Measurements from ENCODE around the gene CPZ.

- no peak for TF ChIP-seq CTCF (IDR thresholded peaks at IDR 0.05 in 2 of 3, conservative IDR thresholded peaks at IDR 0.05 in 1 of 3; ENCODE audit: control insufficient read depth in 2 of 3, extremely low read depth in 1 of 3, insufficient read depth in 1 of 3, low read depth in 3 of 3, low read length in 3 of 3)
- TF ChIP-seq MEF2A (IDR thresholded peaks at IDR 0.05; ENCODE audit: insufficient read depth, low read depth, low read length) = no peak
- no peak for TF ChIP-seq CBFB (IDR thresholded peaks at IDR 0.05; ENCODE audit: low read depth)
- no peak for TF ChIP-seq MAX (IDR thresholded peaks at IDR 0.05; ENCODE audit: low read depth, low read length)
- TF ChIP-seq RFX5 (IDR thresholded peaks at IDR 0.05; ENCODE audit: low read depth, low read length) = no peak
- TF ChIP-seq ZNF274 (IDR thresholded peaks at IDR 0.05; ENCODE audit: insufficient read depth, insufficient read length) = no peak
- TF ChIP-seq EZH2 (IDR thresholded peaks at IDR 0.05; ENCODE audit: borderline replicate concordance, control insufficient read depth, low read depth, low read length) = no peak
- TF ChIP-seq ZNF24 (IDR thresholded peaks at IDR 0.05) = no peak
- TF ChIP-seq BCLAF1 (IDR thresholded peaks at IDR 0.05) = no peak
Measured at GRCh38 chr4:8578717-8579116, 13.8 kb upstream of the CPZ start.

Data from GM12878 (cell line).